ENCODE measurements around the gene FGF19.

The FGF19 gene

GRCh38 chr11:69703768-69704507, at the start of gene FGF19:
FGF19 (minus strand) TSS chr11:69704022; CDS start chr11:69703876, 146 bp downstream.
- DNase-seq (ENCODE audit: low spot score): no peak
- Mint-ChIP-seq H3K4me1 (ENCODE audit: low read depth) (peaks cover 2% of the 10 kb centered on the region), H3K9me3 (no peaks in the 10 kb centered on the region), H3K27me3 (ENCODE audit: low read depth) (peaks cover 66% of the 10 kb centered on the region), H3K4me3 (no peak within 1 kb of the TSS), H3K36me3 (ENCODE audit: low read depth) (no peaks in the 10 kb centered on the region), H3K27ac (no peak within 1 kb of the TSS)

- DNase-seq (ENCODE audit: low spot score): no peak
- H3K36me3 Mint-ChIP-seq (ENCODE audit: low read depth): no peaks in the 10 kb centered on the region
- no peak overlapping the region for H3K27ac Mint-ChIP-seq
- no peaks in the 10 kb centered on the region for H3K9me3 Mint-ChIP-seq
- no peak overlapping the region for H3K4me3 Mint-ChIP-seq
- no peaks in the 10 kb centered on the region for H3K27me3 Mint-ChIP-seq (ENCODE audit: low read depth)
- H3K4me1 Mint-ChIP-seq (ENCODE audit: low read depth): no peaks in the 10 kb centered on the region
These were observed 49.1 kb upstream of the FGF19 start for GRCh38 chr11:69752890-69753289.

GRCh38 chr11:69750875-69751597, 47.2 kb upstream of the FGF19 start:
- Mint-ChIP-seq H3K27me3 (ENCODE audit: low read depth) (no peaks in the 10 kb centered on the region), H3K36me3 (ENCODE audit: low read depth) (no peaks in the 10 kb centered on the region), H3K9me3 (no peaks in the 10 kb centered on the region), H3K27ac (no peak overlapping the region), H3K4me3 (no peak overlapping the region), H3K4me1 (ENCODE audit: low read depth) (no peaks in the 10 kb centered on the region)
- no peak for DNase-seq (ENCODE audit: low spot score)

GRCh38 chr11:69750108-69750850, 46.5 kb upstream of the FGF19 start:
- Mint-ChIP-seq H3K36me3 (ENCODE audit: low read depth) (no peaks in the 10 kb centered on the region), H3K4me1 (ENCODE audit: low read depth) (no peaks in the 10 kb centered on the region), H3K27ac (no peak overlapping the region), H3K4me3 (no peak overlapping the region), H3K27me3 (ENCODE audit: low read depth) (no peaks in the 10 kb centered on the region), H3K9me3 (no peaks in the 10 kb centered on the region)
- DNase-seq (ENCODE audit: low spot score): no peak

GRCh38 chr11:69748637-69749036, 44.8 kb upstream of the FGF19 start:
- Mint-ChIP-seq H3K4me3 (no peak overlapping the region), H3K27me3 (ENCODE audit: low read depth) (no peaks in the 10 kb centered on the region), H3K9me3 (no peaks in the 10 kb centered on the region), H3K36me3 (ENCODE audit: low read depth) (no peaks in the 10 kb centered on the region), H3K4me1 (ENCODE audit: low read depth) (no peaks in the 10 kb centered on the region), H3K27ac (no peak overlapping the region)
- DNase-seq (ENCODE audit: low spot score): no peak

- no peaks in the 10 kb centered on the region for H3K36me3 Mint-ChIP-seq (ENCODE audit: low read depth)
- DNase-seq (ENCODE audit: low spot score): no peak
These were observed 43.2 kb upstream of the FGF19 start for GRCh38 chr11:69746752-69747742.

GRCh38 chr11:69746140-69746539, 42.3 kb upstream of the FGF19 start:
- H3K9me3 Mint-ChIP-seq: no peaks in the 10 kb centered on the region
- no peaks in the 10 kb centered on the region for H3K4me1 Mint-ChIP-seq (ENCODE audit: low read depth)
- DNase-seq (ENCODE audit: low spot score): no peak
- no peaks in the 10 kb centered on the region for H3K27me3 Mint-ChIP-seq (ENCODE audit: low read depth)
- no peak overlapping the region for H3K27ac Mint-ChIP-seq
- no peak overlapping the region for H3K4me3 Mint-ChIP-seq
- H3K36me3 Mint-ChIP-seq (ENCODE audit: low read depth): no peaks in the 10 kb centered on the region

More at GRCh38 chr11:69746752-69747742, 43.2 kb upstream of the FGF19 start:
- Mint-ChIP-seq H3K27me3 (ENCODE audit: low read depth) (no peaks in the 10 kb centered on the region), H3K27ac (no peak overlapping the region), H3K9me3 (no peaks in the 10 kb centered on the region), H3K4me3 (no peak overlapping the region), H3K4me1 (ENCODE audit: low read depth) (no peaks in the 10 kb centered on the region)

- no peaks in the 10 kb centered on the region for H3K4me1 Mint-ChIP-seq (ENCODE audit: low read depth)
- H3K9me3 Mint-ChIP-seq: no peaks in the 10 kb centered on the region
- H3K27ac Mint-ChIP-seq: no peak overlapping the region
- DNase-seq (ENCODE audit: low spot score): no peak
- H3K27me3 Mint-ChIP-seq (ENCODE audit: low read depth): no peaks in the 10 kb centered on the region
- no peaks in the 10 kb centered on the region for H3K36me3 Mint-ChIP-seq (ENCODE audit: low read depth)
- no peak overlapping the region for H3K4me3 Mint-ChIP-seq
These were observed 41.4 kb upstream of the FGF19 start for GRCh38 chr11:69745201-69745600.

- Mint-ChIP-seq H3K36me3 (ENCODE audit: low read depth) (no peaks in the 10 kb centered on the region), H3K9me3 (no peaks in the 10 kb centered on the region), H3K4me3 (no peak overlapping the region), H3K27ac (no peak overlapping the region), H3K4me1 (ENCODE audit: low read depth) (no peaks in the 10 kb centered on the region), H3K27me3 (ENCODE audit: low read depth) (no peaks in the 10 kb centered on the region)
- no peak for DNase-seq (ENCODE audit: low spot score)
These were observed 40.6 kb upstream of the FGF19 start for GRCh38 chr11:69744435-69744834.

- Mint-ChIP-seq H3K9me3 (peaks cover 19% of the 10 kb centered on the region), H3K27ac (no peak overlapping the region), H3K4me1 (ENCODE audit: low read depth) (no peaks in the 10 kb centered on the region), H3K36me3 (ENCODE audit: low read depth) (no peaks in the 10 kb centered on the region), H3K4me3 (no peak overlapping the region), H3K27me3 (ENCODE audit: low read depth) (no peaks in the 10 kb centered on the region)
- DNase-seq (ENCODE audit: low spot score): no peak
These were observed 31.0 kb upstream of the FGF19 start for GRCh38 chr11:69734841-69735240.

GRCh38 chr11:69734367-69734766, 30.5 kb upstream of the FGF19 start:
- H3K36me3 Mint-ChIP-seq (ENCODE audit: low read depth): no peaks in the 10 kb centered on the region
- H3K4me3 Mint-ChIP-seq: no peak overlapping the region
- no peaks in the 10 kb centered on the region for H3K4me1 Mint-ChIP-seq (ENCODE audit: low read depth)
- peaks cover 19% of the 10 kb centered on the region for H3K9me3 Mint-ChIP-seq
- no peak overlapping the region for H3K27ac Mint-ChIP-seq
- no peaks in the 10 kb centered on the region for H3K27me3 Mint-ChIP-seq (ENCODE audit: low read depth)
- no peak for DNase-seq (ENCODE audit: low spot score)

GRCh38 chr11:69732910-69733309, 29.1 kb upstream of the FGF19 start:
- no peak overlapping the region for H3K27ac Mint-ChIP-seq
- H3K4me3 Mint-ChIP-seq: no peak overlapping the region
- no peak for DNase-seq (ENCODE audit: low spot score)
- H3K4me1 Mint-ChIP-seq (ENCODE audit: low read depth): no peaks in the 10 kb centered on the region
- H3K27me3 Mint-ChIP-seq (ENCODE audit: low read depth): peaks cover 2% of the 10 kb centered on the region
- peaks cover 19% of the 10 kb centered on the region for H3K9me3 Mint-ChIP-seq
- no peaks in the 10 kb centered on the region for H3K36me3 Mint-ChIP-seq (ENCODE audit: low read depth)

GRCh38 chr11:69731110-69731509, 27.3 kb upstream of the FGF19 start:
- Mint-ChIP-seq H3K4me3 (no peak overlapping the region), H3K27me3 (ENCODE audit: low read depth) (peaks cover 11% of the 10 kb centered on the region), H3K4me1 (ENCODE audit: low read depth) (no peaks in the 10 kb centered on the region), H3K27ac (no peak overlapping the region), H3K36me3 (ENCODE audit: low read depth) (no peaks in the 10 kb centered on the region), H3K9me3 (peaks cover 15% of the 10 kb centered on the region)
- no peak for DNase-seq (ENCODE audit: low spot score)
